Aorta (tissue), 5 donors: ENCODE data around the gene ZNF205. TPM values are rescaled to one million over a fixed set of nuclear protein-coding genes. Genes with fewer than 3 reads are reported as not detected.

Experiments used
- ATAC-seq: fragments of 200-7000 bp; cut with Tn5 transposase; one replicate; pipeline ENCODE4 v1.9.1; 2022; ENCODE audit warnings: moderate library complexity; ENCODE audit not compliant: low FRiP score
- DNase-seq, 2 donors: peaks; one replicate each; pipeline ENCODE4 v3.0.0-alpha.2; 2020
- H3K27ac ChIP-seq, 2 donors: one replicate each; pipeline ENCODE4 v1.5.1; 2013; ENCODE audit warnings: low read length in 2 of 2, mild to moderate bottlenecking in 2 of 2, moderate library complexity in 2 of 2, control low read depth in 1 of 2, inconsistent platforms in 1 of 2, low read depth in 1 of 2
- H3K27me3 ChIP-seq, 2 donors: one replicate each; pipeline ENCODE4 v1.6.1; 2013; ENCODE audit warnings: control low read depth in 1 of 2, low read length in 1 of 2, mild to moderate bottlenecking in 1 of 2, moderate library complexity in 1 of 2; ENCODE audit not compliant: insufficient read depth in 2 of 2, control insufficient read depth in 1 of 2
- H3K36me3 ChIP-seq, 2 donors: one replicate each; pipeline ENCODE4 v1.6.1; 2013; ENCODE audit warnings: control low read depth in 1 of 2, low read length in 1 of 2, mild to moderate bottlenecking in 1 of 2; ENCODE audit not compliant: insufficient read depth in 2 of 2, control insufficient read depth in 1 of 2
- H3K4me1 ChIP-seq, 2 donors: one replicate each; pipeline ENCODE4 v1.6.1; 2013; ENCODE audit warnings: low read length in 2 of 2, control low read depth in 1 of 2, mild to moderate bottlenecking in 1 of 2, moderate library complexity in 1 of 2; ENCODE audit not compliant: insufficient read depth in 2 of 2, control insufficient read depth in 1 of 2
- H3K4me3 ChIP-seq, 2 donors: one replicate each; pipeline ENCODE4 v1.5.1; 2013; ENCODE audit warnings: low read length in 2 of 2, control low read depth in 1 of 2, mild to moderate bottlenecking in 1 of 2
- H3K9me3 ChIP-seq: one replicate; pipeline ENCODE4 v1.6.1; 2013; ENCODE audit warnings: mild to moderate bottlenecking, low read length; ENCODE audit not compliant: control insufficient read depth
- WGBS, 2 donors: extraction: QIAGEN DNeasy Blood & Tissue Kit; methylation state at CpG; one replicate each; pipeline ENCODE4 v1.1.7; 2013; 5-methylcytosine and 5-hydroxymethylcytosine counted together
- intact Hi-C, 2 donors: fragments of 100-400 bp; cut with DNase I; formaldehyde crosslinking; loops; one replicate each; pipeline versions ENCODE4 v1.14.2 to v1.15.0; 2022
- polyA plus RNA-seq, 2 donors: library from polyadenylated mRNA; stranded (reverse); fragments of 200-250 nt; gene quantifications; one replicate each; pipeline ENCODE4 v1.2.3, GENCODE V29; 2013
- total RNA-seq, 2 donors: library from RNA; stranded (reverse); fragmentation: NEBNext Ultra II Directional; extraction: Animal tissue kit (Norgen Biotek cat#: 25700); gene quantifications; one replicate each; pipeline ENCODE4 v1.2.1, GENCODE V29; 2021
- donor health status: healthy with polysubstance abuse.
- donor health status: Bipolar disorder and iron deficiency.
- donor health status: DM: no; HTN: no; CAD: no.
- donor health status: DM: no; HTN: no; CAD: no.
- donor health status: DM: yes; HTN: yes; CAD: no.

ZNF205 gene
- total and polyA plus RNA-seq, 4 donors: 7.1 to 36.6 (median 9.5) TPM

DNA sequence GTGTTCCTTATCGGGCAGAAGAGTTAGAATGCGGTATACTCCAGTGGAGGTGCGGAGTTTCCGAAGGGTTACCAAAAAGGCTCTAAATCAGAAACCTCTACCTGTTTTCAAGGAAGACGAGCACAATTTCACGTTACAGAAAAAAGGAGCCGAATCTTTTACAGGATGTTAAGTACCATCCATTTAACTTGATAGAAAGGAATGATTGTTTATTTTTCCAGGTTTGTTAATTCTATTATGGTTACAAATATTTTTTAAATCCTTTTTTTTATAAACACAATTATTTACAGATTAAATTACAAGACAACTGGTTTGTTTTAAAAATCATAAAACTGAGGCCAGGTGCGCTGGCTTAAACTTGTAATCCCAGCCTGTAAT lies 40.6 kb downstream of the ZNF205 start:
- no peak for ATAC-seq
- no peak for DNase-seq
- Histone ChIP-seq H3K27ac (no peak overlapping the region), H3K4me1 (no peaks in the 10 kb centered on the region), H3K9me3 (no peaks in the 10 kb centered on the region), H3K36me3 (no peaks in the 10 kb centered on the region), H3K27me3 (no peaks in the 10 kb centered on the region), H3K4me3 (no peak overlapping the region)
- intact Hi-C loops: no loop called here
- WGBS, 2 donors: 11 to 16% methylated on average over 8 of the region's 8 CpGs

DNA sequence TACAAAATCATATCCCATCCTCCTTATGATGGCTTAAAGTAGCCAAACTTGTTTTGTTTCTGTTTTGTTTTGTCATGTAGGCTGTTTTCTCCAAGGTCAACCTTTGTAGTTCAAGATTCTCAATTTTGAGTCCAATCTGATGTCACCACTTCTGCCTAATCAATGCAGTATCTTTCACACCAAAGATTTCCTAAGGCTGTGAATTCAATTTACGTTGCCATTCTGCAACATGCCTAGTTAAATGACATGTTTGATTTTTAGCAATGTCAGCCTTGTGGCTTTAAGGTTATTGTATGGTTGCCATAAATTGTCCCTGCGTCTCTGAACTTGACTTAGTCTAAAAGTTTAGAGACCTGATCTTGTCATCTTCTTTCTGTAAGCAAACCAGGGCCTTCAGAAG lies 42.8 kb downstream of the ZNF205 start:
- no peak overlapping the region for H3K27ac ChIP-seq
- DNase-seq (no peak), ATAC-seq (no peak)
- H3K36me3 ChIP-seq: no peaks in the 10 kb centered on the region
- no peaks in the 10 kb centered on the region for H3K9me3 ChIP-seq
- no peaks in the 10 kb centered on the region for H3K27me3 ChIP-seq
- intact Hi-C loops: no loop called here
- WGBS, 2 donors: 66 to 87% methylated on average over 2 of the region's 2 CpGs
- H3K4me1 ChIP-seq: no peaks in the 10 kb centered on the region
- H3K4me3 ChIP-seq: no peak overlapping the region

DNA sequence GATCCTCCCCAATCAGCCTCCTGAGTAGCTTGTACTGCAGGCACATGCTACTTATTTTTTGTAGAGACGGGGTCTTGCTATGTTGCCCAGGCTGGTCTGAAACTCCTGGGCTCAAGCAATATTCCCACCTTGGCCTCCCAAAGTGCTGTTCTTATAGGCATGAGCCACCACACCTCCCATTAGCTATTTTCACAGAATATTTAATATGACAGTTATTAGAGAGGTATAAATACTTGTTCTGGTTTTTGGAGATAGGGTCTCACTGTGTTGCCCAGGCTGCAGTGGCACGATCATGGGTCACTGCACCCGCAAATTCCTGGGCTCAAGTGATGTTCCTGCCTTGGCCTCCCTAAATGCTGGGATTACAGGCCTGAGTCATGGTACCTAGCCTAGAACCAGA lies 43.6 kb downstream of the ZNF205 start:
- Histone ChIP-seq H3K27me3 (no peaks in the 10 kb centered on the region), H3K9me3 (no peaks in the 10 kb centered on the region), H3K36me3 (no peaks in the 10 kb centered on the region), H3K4me3 (no peak overlapping the region), H3K4me1 (no peaks in the 10 kb centered on the region), H3K27ac (no peak overlapping the region)
- intact Hi-C loops: no loop called here
- 92 to 95% methylated on average over 3 of the region's 3 CpGs for WGBS, 2 donors
- DNase-seq: no peak
- no peak for ATAC-seq

DNA sequence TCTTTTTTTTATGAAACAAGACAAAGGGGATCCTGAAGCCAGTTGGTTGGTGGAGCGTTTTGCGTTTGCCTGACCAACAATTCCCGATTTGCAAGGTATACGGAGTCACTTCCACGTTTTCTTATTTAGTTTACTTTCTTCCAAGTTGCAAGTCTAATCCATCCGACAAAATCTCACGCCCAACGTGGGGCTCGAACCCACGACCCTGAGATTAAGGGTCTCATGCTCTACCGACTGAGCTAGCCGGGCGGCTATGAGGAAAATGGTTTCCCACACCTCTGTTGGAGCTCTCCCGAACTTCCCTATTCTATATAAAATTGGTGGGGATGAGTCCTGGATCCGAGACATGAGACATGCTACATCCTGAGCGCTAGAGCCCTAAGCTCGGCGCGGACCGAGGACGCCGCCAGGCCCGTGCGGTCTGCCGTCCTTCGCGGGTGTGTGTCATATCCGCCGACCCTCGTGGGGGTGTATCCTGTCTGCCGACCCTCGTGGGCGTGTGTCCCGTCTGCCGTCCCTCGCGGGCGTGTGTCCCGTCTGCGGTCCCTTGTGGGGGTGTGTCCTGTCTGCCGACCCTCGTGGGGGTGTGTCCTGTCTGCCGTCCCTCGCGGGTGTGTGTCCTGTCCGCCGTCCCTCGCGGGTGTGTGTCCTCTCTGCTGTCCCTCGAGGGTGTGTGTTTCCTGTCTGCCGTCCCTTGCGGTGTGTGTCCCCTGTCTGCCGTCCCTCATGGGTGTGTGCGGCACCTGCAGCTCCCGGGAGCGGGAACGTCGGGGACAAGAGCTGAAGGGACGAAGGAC lies 45.0 kb downstream of the ZNF205 start:
- DNase-seq (peak in 1 of 2 donors; percentile 87), ATAC-seq (peak; percentile 51)
- Histone ChIP-seq H3K27ac (peak overlapping the region in 1 of 2 donors; percentile 86), H3K4me3 (no peak overlapping the region), H3K27me3 (no peaks in the 10 kb centered on the region), H3K4me1 (no peaks in the 10 kb centered on the region), H3K9me3 (no peaks in the 10 kb centered on the region), H3K36me3 (no peaks in the 10 kb centered on the region)
- WGBS, 2 donors: 1% methylated on average over 59 of the region's 59 CpGs
- intact Hi-C loops: no loop called here

DNA sequence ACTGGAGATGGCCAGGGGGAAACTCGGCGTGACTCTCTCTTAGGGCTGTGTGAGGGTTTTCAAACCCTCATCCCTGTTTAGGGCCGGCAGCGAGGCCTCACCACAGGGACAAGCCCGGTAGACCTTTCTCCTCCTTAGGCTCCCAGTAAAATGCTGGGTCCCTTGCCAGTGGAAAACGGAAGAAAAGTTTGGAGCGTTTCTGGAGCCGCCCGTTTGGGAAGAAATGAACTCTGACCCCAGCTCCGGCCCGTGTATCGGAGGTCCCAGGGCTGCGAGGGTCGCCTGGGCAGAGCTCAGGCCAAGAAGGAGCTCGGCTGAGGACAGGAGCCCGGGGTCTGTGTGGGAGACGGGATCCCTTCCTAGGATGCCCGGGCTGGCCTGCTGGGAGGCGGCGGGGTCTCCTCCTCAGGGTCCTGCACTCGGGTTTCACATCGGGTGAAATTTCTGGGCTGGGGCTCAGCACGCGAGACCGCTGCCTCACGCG lies 45.7 kb downstream of the ZNF205 start:
- peak overlapping the region in 1 of 2 donors; percentile 86 for H3K27ac ChIP-seq
- 0% methylated on average over 27 of the region's 27 CpGs for WGBS, 2 donors
- ATAC-seq (peak; percentile 42), DNase-seq (no peak)
- no peaks in the 10 kb centered on the region for H3K4me1 ChIP-seq
- H3K36me3 ChIP-seq: no peaks in the 10 kb centered on the region
- H3K9me3 ChIP-seq: no peaks in the 10 kb centered on the region
- H3K4me3 ChIP-seq: peak overlapping the region; percentile 50 to 87
- H3K27me3 ChIP-seq: no peaks in the 10 kb centered on the region
- intact Hi-C loops: no loop called here

DNA sequence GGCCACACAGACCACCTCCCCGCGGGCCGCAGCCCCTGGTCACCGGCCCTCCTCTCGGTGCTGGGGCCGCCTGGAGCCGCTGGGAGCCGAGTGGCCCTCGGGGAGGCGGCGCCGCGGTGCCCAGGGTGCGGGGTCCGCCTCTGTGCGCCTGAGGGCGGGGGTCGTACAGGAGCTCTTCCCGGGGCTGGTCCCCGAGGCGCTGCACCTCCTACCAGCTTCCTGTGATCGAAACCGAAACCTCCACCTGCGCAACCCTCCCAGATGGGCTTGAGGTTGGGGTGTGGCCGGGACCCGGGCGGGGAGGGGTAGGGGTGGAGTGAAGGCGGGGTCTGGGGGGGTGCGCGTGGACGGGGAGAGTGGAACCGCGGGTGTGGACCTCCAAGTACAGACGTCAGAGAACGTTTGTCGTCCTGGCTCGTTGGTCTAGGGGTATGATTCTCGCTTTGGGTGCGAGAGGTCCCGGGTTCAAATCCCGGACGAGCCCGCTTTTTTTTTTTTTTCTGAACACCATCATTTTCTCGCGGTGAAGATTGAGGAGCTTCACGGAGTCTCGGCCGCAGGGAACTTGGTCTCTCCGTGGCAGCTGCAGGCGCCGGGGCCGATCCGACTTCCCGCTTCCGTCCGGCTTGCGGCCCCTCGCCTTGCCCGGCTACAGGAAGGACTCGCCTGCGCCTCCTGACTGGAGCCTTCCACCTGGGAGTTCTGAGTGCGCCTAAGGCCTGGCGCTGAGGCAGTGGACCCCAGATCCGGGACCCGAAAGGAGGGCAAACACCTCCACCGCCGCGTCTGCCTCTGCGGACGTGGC lies 46.3 kb downstream of the ZNF205 start:
- Histone ChIP-seq H3K4me1 (no peaks in the 10 kb centered on the region), H3K9me3 (no peaks in the 10 kb centered on the region), H3K27ac (peak overlapping the region in 1 of 2 donors; percentile 86), H3K27me3 (no peaks in the 10 kb centered on the region), H3K4me3 (peak overlapping the region; percentile 50 to 87), H3K36me3 (no peaks in the 10 kb centered on the region)
- DNase-seq (peak; percentile 91 to 95), ATAC-seq (peak; percentile 93)
- intact Hi-C loops: no loop called here
- 1% methylated on average over 55 to 70 of the region's 70 CpGs for WGBS, 2 donors

DNA sequence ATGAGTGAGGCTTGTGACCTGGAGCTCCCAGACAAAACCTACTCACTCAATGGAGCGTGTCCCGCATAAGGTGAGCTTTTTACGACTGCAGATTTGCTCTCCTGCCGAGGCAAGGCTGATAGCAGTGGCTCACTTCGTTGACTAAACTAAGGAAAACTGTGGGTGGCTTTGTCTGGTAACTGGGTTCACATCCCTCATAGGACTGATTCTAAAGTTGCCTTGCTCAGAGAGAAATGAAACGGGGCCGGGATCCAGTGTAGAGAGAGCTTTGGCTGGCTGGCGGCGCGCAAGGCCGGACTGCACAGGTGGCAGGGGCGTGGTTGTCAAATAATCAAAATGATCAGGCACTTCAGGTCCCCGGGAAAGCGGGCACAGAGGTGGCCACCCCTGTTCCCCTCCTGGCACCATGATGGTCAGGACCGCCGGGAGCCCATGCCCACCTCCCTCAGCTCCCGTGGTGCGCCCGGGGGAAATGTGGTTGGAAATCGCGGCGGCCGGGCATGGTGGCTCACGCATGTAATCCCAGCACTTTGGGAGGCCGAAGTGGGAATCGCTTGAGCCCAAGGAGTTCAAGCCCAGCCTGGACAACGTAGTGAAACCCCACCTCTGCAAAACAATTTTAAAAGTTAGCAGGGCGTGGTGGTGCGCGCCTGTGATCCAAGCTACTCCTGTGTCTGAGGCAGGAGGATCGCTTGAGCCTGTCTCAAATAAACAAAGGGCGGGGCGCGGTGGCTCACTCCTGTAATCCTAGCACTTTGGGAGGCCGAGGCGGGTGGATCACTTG lies 49.0 kb downstream of the ZNF205 start:
- no peaks in the 10 kb centered on the region for H3K4me1 ChIP-seq
- DNase-seq (peak in 1 of 2 donors; percentile 58), ATAC-seq (no peak)
- H3K27ac ChIP-seq: no peak overlapping the region
- 82 to 89% methylated on average over 36 of the region's 36 CpGs for WGBS, 2 donors
- H3K27me3 ChIP-seq: no peaks in the 10 kb centered on the region
- H3K36me3 ChIP-seq: no peaks in the 10 kb centered on the region
- no peak overlapping the region for H3K4me3 ChIP-seq
- no peaks in the 10 kb centered on the region for H3K9me3 ChIP-seq
- intact Hi-C loops: no loop called here

DNA sequence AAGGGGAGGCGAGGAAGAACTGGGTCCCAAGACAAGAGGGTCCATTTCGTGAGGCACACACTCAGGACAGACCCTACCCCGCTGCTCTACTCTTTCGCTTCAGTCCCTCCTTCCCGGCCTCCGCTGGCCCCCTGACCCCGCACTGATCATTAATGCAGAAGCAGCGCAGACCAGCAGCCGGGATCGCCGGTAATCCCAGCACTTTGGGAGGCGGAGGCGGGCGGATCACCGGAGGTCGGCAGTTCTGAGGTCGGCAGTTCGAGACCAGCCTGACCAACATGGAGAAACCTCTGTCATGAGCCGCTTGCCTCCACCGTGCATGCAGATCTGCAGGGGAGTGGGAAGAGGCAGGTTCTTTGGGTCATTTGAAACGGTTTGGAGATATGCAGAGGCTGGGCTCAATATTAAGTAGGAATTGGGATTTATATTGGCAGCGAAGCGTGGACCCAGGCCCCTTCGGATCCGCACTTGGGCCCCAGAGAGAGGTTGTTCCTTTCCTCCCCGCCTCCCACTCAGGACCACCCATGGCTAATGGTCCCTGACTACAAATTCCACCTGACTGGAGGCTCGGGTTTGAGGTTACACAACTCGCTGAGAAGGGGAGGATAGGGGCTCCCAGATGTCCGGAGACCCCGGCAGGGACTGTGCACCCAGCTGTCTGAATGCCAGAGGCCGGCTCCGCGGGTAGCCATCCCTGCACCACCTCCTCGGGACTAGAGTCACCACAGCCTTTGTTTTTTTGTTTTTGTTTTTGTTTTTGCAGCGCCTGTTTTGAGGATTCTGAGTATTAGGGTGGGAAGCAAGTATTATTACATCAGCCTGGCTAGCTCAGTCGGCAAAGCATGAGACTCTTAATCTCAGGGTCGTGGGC lies 52.0 kb downstream of the ZNF205 start:
- ATAC-seq (no peak), DNase-seq (peak in 1 of 2 donors; percentile 51)
- no peak overlapping the region for H3K27ac ChIP-seq
- WGBS, 2 donors: 87 to 89% methylated on average over 37 of the region's 37 CpGs
- H3K4me1 ChIP-seq: no peaks in the 10 kb centered on the region
- H3K27me3 ChIP-seq: no peaks in the 10 kb centered on the region
- H3K36me3 ChIP-seq: no peaks in the 10 kb centered on the region
- no peaks in the 10 kb centered on the region for H3K9me3 ChIP-seq
- H3K4me3 ChIP-seq: no peak overlapping the region
- intact Hi-C loops: no loop called here
